IMR-90 (cell line): Measurements from ENCODE around the gene PAEP. TPM values are rescaled to one million over a fixed set of nuclear protein-coding genes. Genes with fewer than 3 reads are reported as not detected.

Experiments
- ATAC-seq: fragments of 200-7000 bp; cut with Tn5 transposase; 2 replicates; pipeline ENCODE4 v1.9.1; 2020; ENCODE audit warnings: low read depth, mild to moderate bottlenecking, moderate library complexity
- BruUV-seq: library from RNA; stranded (reverse); fragments of 400-500 nt; replicated peaks from 2 replicates; lab custom pipeline; 2021; lab: Mats Ljungman, UMichigan
- CTCF ChIA-PET: fragments of 300-600 bp; formaldehyde crosslinking; extraction: SDS; loops from one replicate; lab custom pipeline; 2021; ENCODE audit warnings: antibody characterized with exemption; lab: Yijun Ruan, JAX
- POLR2A ChIA-PET: fragments of 300-600 bp; sonication (Branson Sonifier 250); formaldehyde crosslinking; loops from one replicate; lab custom pipeline; 2022; ENCODE audit warnings: antibody characterized with exemption; ENCODE audit not compliant: unreplicated experiment; lab: Charles Lee
- DNase-seq: peaks from one replicate; pipeline ENCODE4 v3.0.0; 2013
- H2AFZ ChIP-seq: replicated peaks from 2 replicates; pipeline ENCODE3; 2013; ENCODE audit warnings: low read length, mild to moderate bottlenecking; ENCODE audit not compliant: poor library complexity
- H2AK5ac ChIP-seq: 2 replicates; pipeline ENCODE4 v1.6.1; 2013; ENCODE audit warnings: low read depth, low read length, inconsistent platforms
- H2AK9ac ChIP-seq: replicated peaks from 2 replicates; pipeline ENCODE3; 2013; ENCODE audit warnings: mild to moderate bottlenecking, low read depth, low read length, moderate library complexity; ENCODE audit not compliant: poor library complexity
- H2BK120ac ChIP-seq: 2 replicates; pipeline ENCODE4 v1.6.1; 2013; ENCODE audit warnings: low read depth, low read length, inconsistent platforms
- H2BK15ac ChIP-seq: 3 replicates; pipeline ENCODE4 v1.6.1; 2013; ENCODE audit warnings: low read depth, low read length, inconsistent platforms
- H2BK20ac ChIP-seq: 2 replicates; pipeline ENCODE4 v1.6.1; 2013; ENCODE audit warnings: low read depth, mild to moderate bottlenecking, inconsistent platforms, low read length, moderate library complexity
- H2BK5ac ChIP-seq: 2 replicates; pipeline ENCODE4 v1.6.1; 2013; ENCODE audit warnings: mild to moderate bottlenecking, low read depth, low read length, inconsistent platforms; ENCODE audit not compliant: poor library complexity, severe bottlenecking
- H3K14ac ChIP-seq: replicated peaks from 2 replicates; pipeline ENCODE4 v1.6.1; 2013; ENCODE audit warnings: low read depth, low read length, inconsistent platforms
- H3K18ac ChIP-seq: 2 replicates; pipeline ENCODE4 v1.6.1; 2013; ENCODE audit warnings: low read depth, low read length, control low read depth
- H3K23ac ChIP-seq: 2 replicates; pipeline ENCODE4 v1.6.1; 2013; ENCODE audit warnings: low read depth, low read length, inconsistent platforms
- H3K27ac ChIP-seq: 2 replicates; pipeline ENCODE4 v1.5.1; 2013; ENCODE audit warnings: mild to moderate bottlenecking, control low read depth, low read length; ENCODE audit not compliant: insufficient read depth
- H3K27me3 ChIP-seq: 2 replicates; pipeline ENCODE4 v1.6.1; 2013; ENCODE audit warnings: low read length; ENCODE audit not compliant: control insufficient read depth, insufficient read depth
- H3K36me3 ChIP-seq: 2 replicates; pipeline ENCODE4 v1.6.1; 2013; ENCODE audit warnings: low read length, mixed read lengths; ENCODE audit not compliant: control insufficient read depth, insufficient read depth
- H3K4ac ChIP-seq: 2 replicates; pipeline ENCODE4 v1.6.1; 2013; ENCODE audit warnings: low read depth, low read length, inconsistent platforms
- H3K4me1 ChIP-seq: 2 replicates; pipeline ENCODE4 v1.6.1; 2013; ENCODE audit warnings: low read length, mixed read lengths; ENCODE audit not compliant: control insufficient read depth, insufficient read depth
- H3K4me2 ChIP-seq: 2 replicates; pipeline ENCODE4 v1.6.1; 2013; ENCODE audit warnings: low read depth, mild to moderate bottlenecking, control low read depth, low read length, moderate library complexity
- H3K4me3 ChIP-seq: 2 replicates; pipeline ENCODE4 v1.5.1; 2013; ENCODE audit warnings: low read depth, mild to moderate bottlenecking, control low read depth, low read length, moderate library complexity; ENCODE audit not compliant: insufficient read depth
- H3K56ac ChIP-seq: 2 replicates; pipeline ENCODE4 v1.6.1; 2013; ENCODE audit warnings: low read length, inconsistent platforms; ENCODE audit not compliant: insufficient read depth; ENCODE audit errors: extremely low read depth
- H3K79me1 ChIP-seq, 2 experiments: 2 replicates each; pipeline ENCODE4 v1.6.1; 2013; ENCODE audit warnings: low read length in 2 of 2, inconsistent platforms in 1 of 2, low read depth in 1 of 2
- H3K9ac ChIP-seq: 2 replicates; pipeline ENCODE4 v1.6.1; 2013; ENCODE audit warnings: low read depth, low read length, control low read depth
- H3K9me1 ChIP-seq: 2 replicates; pipeline ENCODE4 v1.6.1; 2013; ENCODE audit warnings: low read length, inconsistent platforms; ENCODE audit not compliant: insufficient read depth
- H3K9me3 ChIP-seq: 2 replicates; pipeline ENCODE4 v1.6.1; 2013; ENCODE audit warnings: low read length; ENCODE audit not compliant: control insufficient read depth, insufficient read depth
- H4K20me1 ChIP-seq: 2 replicates; pipeline ENCODE4 v1.6.1; 2013; ENCODE audit warnings: low read length, inconsistent platforms; ENCODE audit not compliant: insufficient read depth
- H4K5ac ChIP-seq: 2 replicates; pipeline ENCODE4 v1.6.1; 2013; ENCODE audit warnings: mild to moderate bottlenecking, low read depth, low read length, control low read depth
- H4K8ac ChIP-seq, 2 experiments: 2 replicates each; pipeline ENCODE4 v1.6.1; 2013; ENCODE audit warnings: low read depth in 2 of 2, low read length in 2 of 2, control low read depth in 1 of 2, inconsistent platforms in 1 of 2
- H4K91ac ChIP-seq: 2 replicates; pipeline ENCODE4 v1.6.1; 2013; ENCODE audit warnings: low read depth, low read length, inconsistent platforms; ENCODE audit not compliant: insufficient read depth
- CTCF ChIP-seq: conservative IDR thresholded peaks from 2 replicates; pipeline ENCODE4 v1.5.1; 2012; ENCODE audit warnings: mild to moderate bottlenecking, low read depth, low read length, improper control_type of control experiment
- NFE2L2 ChIP-seq: fragments of 150-350 bp; IDR thresholded peaks from 2 replicates; pipeline ENCODE4 v1.6.1; 2016; ENCODE audit warnings: low read depth, mild to moderate bottlenecking, low read length
- WGBS, 2 experiments: methylation state at CpG; one replicate each; pipeline versions ENCODE4 v1.1.5 to v1.1.7; 2013; ENCODE audit warnings: missing lambda C conversion rate in 2 of 2; ENCODE audit not compliant: insufficient read length in 1 of 2; ENCODE audit errors: extremely low coverage in 2 of 2; 5-methylcytosine and 5-hydroxymethylcytosine counted together
- dilution Hi-C: fragments of 300-500 bp; cut with HindIII; formaldehyde crosslinking; loops from one replicate; pipeline ENCODE4 v1.14.3; 2018; ENCODE audit warnings: low sequenced_read_pairs; ENCODE audit not compliant: unreplicated experiment
- in situ Hi-C: fragments of 300-500 bp; cut with MboI; formaldehyde crosslinking; loops from 3 replicates; pipeline ENCODE4 v1.14.3; 2019; ENCODE audit warnings: low sequenced_read_pairs, inconsistent platforms, mixed read lengths
- intact Hi-C: fragments of 100-400 bp; cut with micrococcal nuclease; formaldehyde crosslinking; loops from 2 replicates; pipeline ENCODE4 v1.10.0; 2022
- polyA plus RNA-seq, 3 experiments: library from polyadenylated mRNA; depleted of rRNA; stranded (reverse); fragments of >200 nt; gene quantifications; 2 replicates each; pipeline ENCODE4 v1.2.3, GENCODE V29; 2012; ENCODE audit warnings: low replicate concordance in 1 of 3
- total RNA-seq: library from RNA; depleted of rRNA; stranded (reverse); fragments of >200 nt; gene quantifications from 2 replicates; pipeline ENCODE4 v1.2.3, GENCODE V29; 2012

The PAEP gene
- total and polyA plus RNA-seq, 2 of the 4 experiments (the other 2 are of a cell fraction) = not detected

- no peak overlapping the region for H4K91ac ChIP-seq
- no peak overlapping the region for H2AK9ac ChIP-seq
- ChIA-PET CTCF (no interaction called here), POLR2A (no interaction called here)
- in situ Hi-C loops = no loop called here
- intact Hi-C loops = no loop called here
- no peak overlapping the region for H4K8ac ChIP-seq
- no peak overlapping the region for H2BK15ac ChIP-seq
- H3K4me2 ChIP-seq = no peak overlapping the region
- no peak overlapping the region for H3K4me3 ChIP-seq
- no peaks in the 10 kb centered on the region for H3K79me1 ChIP-seq
- H2AK5ac ChIP-seq = no peak overlapping the region
- ATAC-seq (no peak), DNase-seq (no peak)
- no peak overlapping the region for H2BK20ac ChIP-seq
- H3K27ac ChIP-seq = no peak overlapping the region
- no peaks in the 10 kb centered on the region for H3K9me1 ChIP-seq
- H3K14ac ChIP-seq = no peak overlapping the region
- no peak overlapping the region for H3K23ac ChIP-seq
- no peak overlapping the region for H2BK120ac ChIP-seq
- no peak overlapping the region for H3K56ac ChIP-seq
- peaks cover 7% of the 10 kb centered on the region; the same call in 1 of the 2 replicates for H3K9me3 ChIP-seq
- H4K5ac ChIP-seq = no peak overlapping the region
- H3K36me3 ChIP-seq = no peaks in the 10 kb centered on the region
- dilution Hi-C loops = no loop called here
- no peak overlapping the region for H3K4ac ChIP-seq
- H3K27me3 ChIP-seq = no peaks in the 10 kb centered on the region
- no TSS peak for BruUV-seq
- WGBS, 2 experiments = 83% methylated on average over 1 of the region's 1 CpG; no CpG with 5 or more reads in 1 of the 2 experiments
- H2BK5ac ChIP-seq = no peak overlapping the region
- TF ChIP-seq CTCF (no peak), NFE2L2 (no peak)
- H3K18ac ChIP-seq = no peak overlapping the region
- H2AFZ ChIP-seq = no peak overlapping the region
- no peaks in the 10 kb centered on the region for H3K4me1 ChIP-seq
- no peaks in the 10 kb centered on the region for H4K20me1 ChIP-seq
- H3K9ac ChIP-seq = no peak overlapping the region
Observed at GRCh38 chr9:135573124-135573523, 11.6 kb downstream of the PAEP start.
